Smooth muscle cell (in vitro differentiated cells): Measurements from ENCODE around the gene TXNL1. TPM values are rescaled to one million over a fixed set of nuclear protein-coding genes. Genes with fewer than 3 reads are reported as not detected.
A peak's percentile ranks its signal among the peaks of the same experiment; 100 is the strongest.

Source experiments
- DNase-seq: peaks from one replicate; lab custom pipeline; 2025; ENCODE audit not compliant: unreplicated experiment; lab: John Stamatoyannopoulos, UW
- H2AFZ ChIP-seq: fragments of 200-600 bp; sonication (generic); 2 replicates; pipeline ENCODE4 v1.6.0; 2016; ENCODE audit warnings: antibody characterized with exemption, low read depth, mild to moderate bottlenecking
- H3F3A ChIP-seq: fragments of 200-600 bp; sonication (generic); 2 replicates; pipeline ENCODE4 v1.6.0; 2017; ENCODE audit warnings: antibody characterized with exemption, low read depth
- H3K27ac ChIP-seq: fragments of 200-600 bp; sonication (generic); 2 replicates; pipeline ENCODE4 v1.5.1; 2016; ENCODE audit warnings: low read depth, mild to moderate bottlenecking
- H3K27me3 ChIP-seq: fragments of 200-600 bp; sonication (generic); 2 replicates; pipeline ENCODE4 v1.6.1; 2016; ENCODE audit warnings: low read depth, mild to moderate bottlenecking
- H3K36me3 ChIP-seq: fragments of 200-600 bp; sonication (generic); 2 replicates; pipeline ENCODE4 v1.5.1; 2016; ENCODE audit warnings: low read depth
- H3K4me1 ChIP-seq: fragments of 200-600 bp; sonication (generic); 2 replicates; pipeline ENCODE4 v1.5.1; 2016; ENCODE audit warnings: low read depth
- H3K4me2 ChIP-seq: fragments of 200-600 bp; sonication (generic); 2 replicates; pipeline ENCODE4 v1.6.0; 2016; ENCODE audit warnings: mild to moderate bottlenecking
- H3K4me3 ChIP-seq: fragments of 200-600 bp; sonication (generic); 2 replicates; pipeline ENCODE4 v1.5.1; 2016; ENCODE audit warnings: mild to moderate bottlenecking
- H3K79me2 ChIP-seq: fragments of 200-600 bp; sonication (generic); 2 replicates; pipeline ENCODE4 v1.6.0; 2016; ENCODE audit warnings: low read depth, mild to moderate bottlenecking
- H3K9ac ChIP-seq: fragments of 200-600 bp; sonication (generic); 2 replicates; pipeline ENCODE4 v1.6.0; 2016; ENCODE audit warnings: low read depth
- H3K9me3 ChIP-seq: fragments of 200-600 bp; sonication (generic); replicated peaks from 2 replicates; pipeline ENCODE4 v1.5.1; 2016; ENCODE audit warnings: low read depth
- H4K20me1 ChIP-seq: fragments of 200-600 bp; sonication (generic); 2 replicates; pipeline ENCODE4 v1.6.0; 2016; ENCODE audit warnings: low read depth
- CTCF ChIP-seq: fragments of 200-600 bp; sonication (generic); IDR thresholded peaks from 2 replicates; pipeline ENCODE4 v1.5.1; 2017; ENCODE audit warnings: borderline replicate concordance, mild to moderate bottlenecking, antibody characterized with exemption; ENCODE audit not compliant: insufficient read depth, poor library complexity, severe bottlenecking
- WGBS: methylation state at CpG from one replicate; pipeline ENCODE4 v1.1.7; 2016; ENCODE audit warnings: low lambda C conversion rate; 5-methylcytosine and 5-hydroxymethylcytosine counted together
- polyA plus RNA-seq: library from polyadenylated mRNA; unstranded; fragments of >200 nt; fragmentation: Nextera tagmentation; extraction: Ambion mirVana; gene quantifications from 2 replicates; pipeline ENCODE4 v1.2.1, GENCODE V29; 2016
- total RNA-seq: library from RNA; depleted of rRNA; stranded (reverse); fragments of >200 nt; gene quantifications from 2 replicates; pipeline ENCODE4 v1.2.3, GENCODE V29; 2014

TXNL1 gene
- total and polyA plus RNA-seq, 2 experiments from 2014 or later: 62.0 to 75.4 TPM

- H4K20me1 ChIP-seq: peaks cover 51% of the 10 kb centered on the region
- H3K27me3 ChIP-seq: no peaks in the 10 kb centered on the region
- H2AFZ ChIP-seq: peak overlapping the region; percentile 65
- peak overlapping the region; percentile 100 for H3K9ac ChIP-seq
- H3K79me2 ChIP-seq: peaks cover 54% of the 10 kb centered on the region
- TF ChIP-seq CTCF: no peak
- H3K27ac ChIP-seq: peak overlapping the region; percentile 99
- H3K4me3 ChIP-seq: peak overlapping the region; percentile 93
- no peaks in the 10 kb centered on the region for H3K36me3 ChIP-seq
- H3K4me2 ChIP-seq: peak overlapping the region; percentile 92
- H3K4me1 ChIP-seq: peaks cover 17% of the 10 kb centered on the region
- 2% methylated on average over 18 of the region's 18 CpGs for WGBS
- DNase-seq: no peak
- no peaks in the 10 kb centered on the region for H3K9me3 ChIP-seq
- no peaks in the 10 kb centered on the region for H3F3A ChIP-seq
Observed at GRCh38 chr18:56637711-56638231, 621 bp downstream of the TXNL1 start.

GRCh38 chr18:56637176-56637575, 1.2 kb downstream of the TXNL1 start:
- Histone ChIP-seq H2AFZ (no peak overlapping the region), H3K27ac (peak overlapping the region; percentile 99), H4K20me1 (peaks cover 57% of the 10 kb centered on the region), H3K36me3 (no peaks in the 10 kb centered on the region), H3F3A (no peaks in the 10 kb centered on the region), H3K9me3 (no peaks in the 10 kb centered on the region), H3K79me2 (peaks cover 60% of the 10 kb centered on the region), H3K9ac (peak overlapping the region; percentile 100), H3K4me1 (peaks cover 17% of the 10 kb centered on the region), H3K27me3 (no peaks in the 10 kb centered on the region), H3K4me3 (peak overlapping the region; percentile 93), H3K4me2 (peak overlapping the region; percentile 92)
- no peak for DNase-seq
- WGBS: 21% methylated on average over 8 of the region's 8 CpGs
- TF ChIP-seq CTCF: no peak

GRCh38 chr18:56635007-56635406, 3.4 kb downstream of the TXNL1 start:
- DNase-seq: no peak
- no peaks in the 10 kb centered on the region for H3K36me3 ChIP-seq
- H3K9me3 ChIP-seq: no peaks in the 10 kb centered on the region
- H2AFZ ChIP-seq: no peak overlapping the region
- H4K20me1 ChIP-seq: peaks cover 79% of the 10 kb centered on the region
- H3K4me2 ChIP-seq: no peak overlapping the region
- H3K27ac ChIP-seq: no peak overlapping the region
- 95% methylated on average over 5 of the region's 5 CpGs for WGBS
- H3K9ac ChIP-seq: no peak overlapping the region
- H3K4me3 ChIP-seq: no peak overlapping the region
- peaks cover 82% of the 10 kb centered on the region for H3K79me2 ChIP-seq
- H3K4me1 ChIP-seq: peaks cover 17% of the 10 kb centered on the region
- no peaks in the 10 kb centered on the region for H3F3A ChIP-seq
- H3K27me3 ChIP-seq: no peaks in the 10 kb centered on the region
- no peak for TF ChIP-seq CTCF
